HEK293 (cell line): Measurements from ENCODE around the gene DNAJB6.

Experiments used
- CTCF ChIA-PET: fragments of 350-600 bp; formaldehyde crosslinking; extraction: SDS; loops from one replicate; lab custom pipeline; 2021; ENCODE audit warnings: antibody characterized with exemption; lab: Yijun Ruan, JAX
- POLR2A ChIA-PET: fragments of 300-600 bp; formaldehyde crosslinking; extraction: SDS; loops from one replicate; lab custom pipeline; 2020; ENCODE audit warnings: antibody characterized with exemption, inconsistent platforms; lab: Yijun Ruan, JAX
- H3K27ac ChIP-seq: fragments of 200-500 bp; sonication (Bioruptor generic); 2 replicates; pipeline ENCODE4 v1.5.1; 2014; ENCODE audit warnings: low read depth, low read length, control low read depth, inconsistent platforms; ENCODE audit errors: extremely low read depth
- H3K36me3 ChIP-seq, 2 experiments: fragments of 200-500 bp in 1 of 2; sonication (Bioruptor generic) in 1 of 2; 1 replicate in 1 of 2; 2 replicates in 1 of 2; pipeline ENCODE4 v1.5.1; 2014 to 2017; ENCODE audit warnings: inconsistent platforms in 2 of 2, low read length in 2 of 2; ENCODE audit not compliant: control insufficient read depth in 2 of 2, insufficient read depth in 1 of 2
- H3K4me1 ChIP-seq: fragments of 200-500 bp; sonication (Bioruptor generic); 2 replicates; pipeline ENCODE4 v1.5.1; 2014; ENCODE audit warnings: mild to moderate bottlenecking, low read length, inconsistent platforms; ENCODE audit not compliant: control insufficient read depth, insufficient read depth
- H3K4me3 ChIP-seq: 2 replicates; pipeline ENCODE4 v1.5.1; 2011; ENCODE audit warnings: low read depth, mild to moderate bottlenecking, control low read depth, low read length, moderate library complexity
- H3K9me3 ChIP-seq: fragments of 200-500 bp; sonication (Bioruptor generic); 2 replicates; pipeline ENCODE4 v1.5.1; 2014; ENCODE audit warnings: low read depth, low read length, inconsistent platforms; ENCODE audit not compliant: control insufficient read depth, insufficient read depth
- PRDM10 ChIP-seq: fragments of 450-650 bp; formaldehyde crosslinking; IDR thresholded peaks from 2 replicates; pipeline ENCODE4 v1.5.1; 2016; ENCODE audit warnings: missing biosample characterization, missing genetic modification characterization
- SALL2 ChIP-seq: fragments of 450-650 bp; formaldehyde crosslinking; IDR thresholded peaks from 2 replicates; pipeline ENCODE4 v1.5.0; 2017; ENCODE audit warnings: missing biosample characterization, mild to moderate bottlenecking, missing genetic modification characterization, borderline replicate concordance
- YY2 ChIP-seq: fragments of 450-650 bp; formaldehyde crosslinking; IDR thresholded peaks from 2 replicates; pipeline ENCODE4 v1.5.1; 2016; ENCODE audit warnings: missing biosample characterization, missing genetic modification characterization
- ZNF174 ChIP-seq: fragments of 450-650 bp; formaldehyde crosslinking; IDR thresholded peaks from 2 replicates; pipeline ENCODE4 v1.5.0; 2017; ENCODE audit warnings: missing biosample characterization, mild to moderate bottlenecking, missing genetic modification characterization
- ZNF26 ChIP-seq: fragments of 450-650 bp; formaldehyde crosslinking; IDR thresholded peaks from 2 replicates; pipeline ENCODE4 v1.5.1; 2016; ENCODE audit warnings: missing biosample characterization, missing genetic modification characterization
- ZNF266 ChIP-seq: fragments of 450-650 bp; formaldehyde crosslinking; IDR thresholded peaks from 2 replicates; pipeline ENCODE4 v1.5.1; 2016; ENCODE audit warnings: missing biosample characterization, missing genetic modification characterization, low read depth
- TF ChIP-seq, protein P1 (sequence below): fragments of 450-650 bp; IDR thresholded peaks from 2 replicates; pipeline ENCODE4 v1.5.1; 2018; ENCODE audit warnings: missing biosample characterization, mild to moderate bottlenecking, missing genetic modification characterization
- TF ChIP-seq, protein P2 (sequence below): fragments of 450-650 bp; formaldehyde crosslinking; IDR thresholded peaks from 2 replicates; pipeline ENCODE4 v1.5.1; 2016; ENCODE audit warnings: missing biosample characterization, missing genetic modification characterization

The DNAJB6 gene

DNA sequence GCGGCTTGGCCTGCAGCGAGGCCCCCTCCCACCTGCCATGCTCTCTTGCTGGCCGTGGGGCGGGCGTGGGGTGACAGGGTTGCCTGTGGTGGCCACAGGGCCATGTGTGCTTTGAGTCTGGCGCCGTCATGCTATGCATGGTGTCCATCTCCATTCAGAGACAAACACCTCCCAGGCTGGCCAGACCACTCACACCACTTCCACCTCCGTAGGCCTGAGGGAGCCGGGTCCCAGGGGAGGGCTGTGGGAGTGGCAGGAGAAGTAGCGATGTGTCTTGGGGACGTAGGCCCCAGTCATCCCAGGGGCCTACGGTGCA, 65.5 kb downstream of the DNAJB6 start:
- POLR2A ChIA-PET = no interaction called here
- CTCF ChIA-PET = no interaction called here
- H3K36me3 ChIP-seq = peaks cover 0 to 34% of the 10 kb centered on the region in 2 experiments; a peak in 1 of 3 replicates

More for the DNA sequence above, 65.5 kb downstream of the DNAJB6 start:
- H3K27ac ChIP-seq = no peak overlapping the region
- no peaks in the 10 kb centered on the region for H3K4me1 ChIP-seq
- no peaks in the 10 kb centered on the region for H3K9me3 ChIP-seq
- no peak overlapping the region for H3K4me3 ChIP-seq
- TF ChIP-seq ZNF174 (tag by site-specific recombination) (no peak), SALL2 (no peak), PRDM10 (tag by site-specific recombination) (no peak), ZNF26 (tag by site-specific recombination) (no peak), ZNF266 (tag by site-specific recombination) (no peak), YY2 (no peak)
- TF ChIP-seq, protein P1, sequence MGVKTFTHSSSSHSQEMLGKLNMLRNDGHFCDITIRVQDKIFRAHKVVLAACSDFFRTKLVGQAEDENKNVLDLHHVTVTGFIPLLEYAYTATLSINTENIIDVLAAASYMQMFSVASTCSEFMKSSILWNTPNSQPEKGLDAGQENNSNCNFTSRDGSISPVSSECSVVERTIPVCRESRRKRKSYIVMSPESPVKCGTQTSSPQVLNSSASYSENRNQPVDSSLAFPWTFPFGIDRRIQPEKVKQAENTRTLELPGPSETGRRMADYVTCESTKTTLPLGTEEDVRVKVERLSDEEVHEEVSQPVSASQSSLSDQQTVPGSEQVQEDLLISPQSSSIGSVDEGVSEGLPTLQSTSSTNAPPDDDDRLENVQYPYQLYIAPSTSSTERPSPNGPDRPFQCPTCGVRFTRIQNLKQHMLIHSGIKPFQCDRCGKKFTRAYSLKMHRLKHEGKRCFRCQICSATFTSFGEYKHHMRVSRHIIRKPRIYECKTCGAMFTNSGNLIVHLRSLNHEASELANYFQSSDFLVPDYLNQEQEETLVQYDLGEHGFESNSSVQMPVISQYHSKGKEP (tag by site-specific recombination) = no peak
- TF ChIP-seq, protein P2, sequence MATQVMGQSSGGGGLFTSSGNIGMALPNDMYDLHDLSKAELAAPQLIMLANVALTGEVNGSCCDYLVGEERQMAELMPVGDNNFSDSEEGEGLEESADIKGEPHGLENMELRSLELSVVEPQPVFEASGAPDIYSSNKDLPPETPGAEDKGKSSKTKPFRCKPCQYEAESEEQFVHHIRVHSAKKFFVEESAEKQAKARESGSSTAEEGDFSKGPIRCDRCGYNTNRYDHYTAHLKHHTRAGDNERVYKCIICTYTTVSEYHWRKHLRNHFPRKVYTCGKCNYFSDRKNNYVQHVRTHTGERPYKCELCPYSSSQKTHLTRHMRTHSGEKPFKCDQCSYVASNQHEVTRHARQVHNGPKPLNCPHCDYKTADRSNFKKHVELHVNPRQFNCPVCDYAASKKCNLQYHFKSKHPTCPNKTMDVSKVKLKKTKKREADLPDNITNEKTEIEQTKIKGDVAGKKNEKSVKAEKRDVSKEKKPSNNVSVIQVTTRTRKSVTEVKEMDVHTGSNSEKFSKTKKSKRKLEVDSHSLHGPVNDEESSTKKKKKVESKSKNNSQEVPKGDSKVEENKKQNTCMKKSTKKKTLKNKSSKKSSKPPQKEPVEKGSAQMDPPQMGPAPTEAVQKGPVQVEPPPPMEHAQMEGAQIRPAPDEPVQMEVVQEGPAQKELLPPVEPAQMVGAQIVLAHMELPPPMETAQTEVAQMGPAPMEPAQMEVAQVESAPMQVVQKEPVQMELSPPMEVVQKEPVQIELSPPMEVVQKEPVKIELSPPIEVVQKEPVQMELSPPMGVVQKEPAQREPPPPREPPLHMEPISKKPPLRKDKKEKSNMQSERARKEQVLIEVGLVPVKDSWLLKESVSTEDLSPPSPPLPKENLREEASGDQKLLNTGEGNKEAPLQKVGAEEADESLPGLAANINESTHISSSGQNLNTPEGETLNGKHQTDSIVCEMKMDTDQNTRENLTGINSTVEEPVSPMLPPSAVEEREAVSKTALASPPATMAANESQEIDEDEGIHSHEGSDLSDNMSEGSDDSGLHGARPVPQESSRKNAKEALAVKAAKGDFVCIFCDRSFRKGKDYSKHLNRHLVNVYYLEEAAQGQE (tag by site-specific recombination) = no peak
